ENCODE measurements around the gene SPINK9. TPM values are rescaled to one million over a fixed set of nuclear protein-coding genes. Genes with fewer than 3 reads are reported as not detected.

Gene SPINK9, protein sequence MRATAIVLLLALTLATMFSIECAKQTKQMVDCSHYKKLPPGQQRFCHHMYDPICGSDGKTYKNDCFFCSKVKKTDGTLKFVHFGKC
- total RNA-seq, result not detected
- polyA plus RNA-seq, result not detected
- long read RNA-seq, donor 1, result 0 reads
- long read RNA-seq, donor 2, result 0 reads
- long read RNA-seq, donor 3, result 0 reads
- long read RNA-seq, donor 4, result 0 reads
- long read RNA-seq, donor 5, result 0 reads
- long read RNA-seq, donor 6, result 0 reads
- long read RNA-seq, donor 7, result 0 reads
- long read RNA-seq, donor 8, result 0 reads
- long read RNA-seq, donor 9, result 0 reads
- long read RNA-seq, donor 10, result 0 reads

DNA sequence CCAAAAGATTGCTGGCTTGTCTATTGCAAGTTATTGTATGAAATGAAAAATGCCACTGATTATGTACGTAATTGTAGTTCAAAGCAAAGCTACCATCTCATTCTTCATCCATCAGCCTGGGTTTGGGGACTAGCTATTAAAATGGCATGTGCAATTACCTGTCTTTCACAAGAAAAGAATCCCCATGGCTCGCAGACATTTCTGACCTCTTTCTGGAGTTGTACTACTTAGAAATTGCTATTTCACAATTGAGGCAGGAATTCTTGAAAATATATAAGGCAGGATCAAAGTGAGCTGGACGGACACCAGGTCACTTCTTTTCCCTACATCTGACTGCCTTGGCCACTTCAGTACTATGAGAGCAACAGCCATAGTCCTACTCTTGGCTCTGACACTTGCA, at the start of gene SPINK9:
Gene SPINK9 (plus strand): TSS at position 301 of the 400 bp plus-strand sequence. CDS start 55 bp downstream, at position 356.
- 88 to 96% (median 92%) methylated on average over 3 of the region's 3 CpGs for WGBS, 5 donors
- no peak within 1 kb of the TSS for H3K27ac ChIP-seq
- H3K4me3 ChIP-seq, result no peak within 1 kb of the TSS
- H3K4me1 ChIP-seq, result no peaks in the 10 kb centered on the region
- H3K9me3 ChIP-seq, result peaks cover 0 to 8% (median 4%) of the 10 kb centered on the region in 4 donors
- H3K27me3 ChIP-seq, result no peaks in the 10 kb centered on the region
- TF ChIP-seq, protein P1, sequence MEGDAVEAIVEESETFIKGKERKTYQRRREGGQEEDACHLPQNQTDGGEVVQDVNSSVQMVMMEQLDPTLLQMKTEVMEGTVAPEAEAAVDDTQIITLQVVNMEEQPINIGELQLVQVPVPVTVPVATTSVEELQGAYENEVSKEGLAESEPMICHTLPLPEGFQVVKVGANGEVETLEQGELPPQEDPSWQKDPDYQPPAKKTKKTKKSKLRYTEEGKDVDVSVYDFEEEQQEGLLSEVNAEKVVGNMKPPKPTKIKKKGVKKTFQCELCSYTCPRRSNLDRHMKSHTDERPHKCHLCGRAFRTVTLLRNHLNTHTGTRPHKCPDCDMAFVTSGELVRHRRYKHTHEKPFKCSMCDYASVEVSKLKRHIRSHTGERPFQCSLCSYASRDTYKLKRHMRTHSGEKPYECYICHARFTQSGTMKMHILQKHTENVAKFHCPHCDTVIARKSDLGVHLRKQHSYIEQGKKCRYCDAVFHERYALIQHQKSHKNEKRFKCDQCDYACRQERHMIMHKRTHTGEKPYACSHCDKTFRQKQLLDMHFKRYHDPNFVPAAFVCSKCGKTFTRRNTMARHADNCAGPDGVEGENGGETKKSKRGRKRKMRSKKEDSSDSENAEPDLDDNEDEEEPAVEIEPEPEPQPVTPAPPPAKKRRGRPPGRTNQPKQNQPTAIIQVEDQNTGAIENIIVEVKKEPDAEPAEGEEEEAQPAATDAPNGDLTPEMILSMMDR (IDR thresholded peaks at IDR 0.05), result no peak
- TF ChIP-seq EP300 (IDR thresholded peaks at IDR 0.05) (no peak), POLR2A (IDR thresholded peaks at IDR 0.05) (no peak)
- intact Hi-C loops (cut with DNase I; ENCODE audit: low total_unique reads), result no loop called here
- no peak for DNase-seq
- no peaks in the 10 kb centered on the region for H3K36me3 ChIP-seq

DNA sequence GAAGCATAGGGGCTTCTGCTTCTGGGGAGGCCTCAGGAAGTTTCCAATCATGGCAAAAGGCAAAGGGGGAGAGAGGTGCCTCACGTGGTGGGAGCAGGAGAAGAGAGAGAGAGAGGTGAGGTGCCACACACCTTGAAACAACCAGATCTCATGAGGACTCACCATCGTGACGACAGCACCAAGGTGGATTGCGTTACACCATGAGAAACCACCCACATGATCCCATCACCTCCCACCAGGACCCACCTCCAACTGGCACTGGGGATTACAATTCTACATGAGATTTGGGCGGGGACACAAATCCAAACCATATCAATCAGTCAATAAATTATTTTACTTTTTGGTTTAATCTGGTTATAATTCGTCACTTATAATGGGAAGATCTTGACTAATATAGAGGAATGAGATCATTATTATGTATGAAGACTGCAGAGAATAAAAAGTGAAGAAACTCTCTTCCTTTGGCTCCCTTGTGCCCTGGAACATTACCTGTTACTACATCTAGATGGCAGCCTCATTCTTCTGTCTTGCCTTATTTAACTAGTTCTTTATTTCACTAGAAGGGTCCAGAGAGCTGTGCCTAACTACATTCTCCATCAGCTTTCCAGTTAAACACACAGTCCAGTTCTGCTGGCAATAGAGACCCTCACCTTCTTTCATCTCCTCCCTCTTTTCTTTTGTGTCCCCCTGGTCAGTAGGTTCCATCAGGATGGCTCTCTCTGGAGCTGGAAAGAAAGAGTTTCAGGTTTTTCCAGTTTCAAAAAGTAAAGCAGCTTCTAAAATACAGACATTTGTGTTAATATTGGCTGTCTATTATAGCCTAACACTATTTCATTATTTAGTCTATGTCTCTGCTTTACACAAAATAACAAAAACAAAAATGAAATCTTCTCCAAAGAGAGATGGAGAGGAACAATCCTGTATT, 44.8 kb upstream of the SPINK9 start:
- H3K27ac ChIP-seq, result no peak overlapping the region
- H3K4me1 ChIP-seq, result no peaks in the 10 kb centered on the region
- H3K36me3 ChIP-seq, result no peaks in the 10 kb centered on the region
- intact Hi-C loops (cut with DNase I; ENCODE audit: low total_unique reads), result no loop called here
- no peaks in the 10 kb centered on the region for H3K9me3 ChIP-seq
- H3K4me3 ChIP-seq, result no peak overlapping the region
- H3K27me3 ChIP-seq, result no peaks in the 10 kb centered on the region
- no peak for TF ChIP-seq POLR2AphosphoS5 (IDR thresholded peaks at IDR 0.05)
- no peak for TF ChIP-seq POLR2A (IDR thresholded peaks at IDR 0.05)
- TF ChIP-seq, protein P1 (IDR thresholded peaks at IDR 0.05), result peak in 4 of 7 experiments; percentile 24 to 42 (median 32)
- TF ChIP-seq EP300 (IDR thresholded peaks at IDR 0.05), result no peak
- WGBS, 5 donors, result 65 to 70% (median 69%) methylated on average over 6 of the region's 6 CpGs
- peak in 1 of 2 donors; percentile 36 for DNase-seq

DNA sequence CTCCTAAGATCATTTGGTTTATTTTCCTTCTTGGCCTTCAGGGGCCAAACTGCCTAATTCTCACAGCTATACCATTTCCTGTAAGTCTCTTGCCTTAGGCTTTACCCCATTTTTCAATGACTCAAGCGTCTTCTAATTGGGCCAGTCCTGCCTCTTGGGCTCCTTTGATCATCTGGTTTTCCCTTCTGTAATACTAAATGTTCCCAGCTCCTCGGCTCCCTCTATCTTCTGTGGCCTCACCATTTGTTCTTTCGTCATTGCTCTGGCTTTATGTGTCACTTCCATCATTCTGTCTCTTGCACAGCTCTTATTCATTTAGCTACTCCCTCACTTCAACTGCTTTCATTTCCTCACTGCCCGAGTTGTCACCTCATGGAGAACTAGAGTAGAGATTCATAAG, 37.6 kb upstream of the SPINK9 start:
- Histone ChIP-seq H3K36me3 (no peaks in the 10 kb centered on the region), H3K4me3 (no peak overlapping the region), H3K27ac (no peak overlapping the region), H3K9me3 (no peaks in the 10 kb centered on the region), H3K4me1 (no peaks in the 10 kb centered on the region), H3K27me3 (no peaks in the 10 kb centered on the region)
- WGBS, 5 donors, result 77 to 86% (median 80%) methylated on average over 4 of the region's 4 CpGs
- DNase-seq, result no peak
- intact Hi-C loops (cut with DNase I; ENCODE audit: low total_unique reads), result no loop called here
- TF ChIP-seq POLR2AphosphoS5 (IDR thresholded peaks at IDR 0.05) (no peak), POLR2A (IDR thresholded peaks at IDR 0.05) (no peak), EP300 (IDR thresholded peaks at IDR 0.05) (no peak)
- TF ChIP-seq, protein P1 (IDR thresholded peaks at IDR 0.05), result no peak

DNA sequence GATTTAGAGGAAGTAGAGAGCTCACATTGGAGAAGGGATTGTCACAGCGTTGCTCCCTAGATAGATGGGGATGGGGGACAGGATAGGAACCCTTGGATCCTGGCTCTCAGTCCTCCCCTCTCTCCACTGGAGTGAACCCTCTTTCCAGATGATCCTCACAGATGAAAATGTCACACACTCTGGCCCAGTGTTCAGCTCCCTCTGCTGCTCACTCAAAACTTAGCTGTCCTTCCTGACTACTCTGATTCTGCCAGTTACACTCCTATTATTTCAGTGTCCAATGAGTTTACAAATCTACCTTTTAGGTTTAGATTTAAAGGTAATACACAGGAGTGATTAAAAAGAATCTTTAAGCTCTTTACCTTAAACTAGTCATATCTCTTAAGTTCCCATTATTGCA, 28.9 kb upstream of the SPINK9 start:
- Histone ChIP-seq H3K27me3 (no peaks in the 10 kb centered on the region), H3K4me3 (no peak overlapping the region), H3K27ac (no peak overlapping the region), H3K4me1 (no peaks in the 10 kb centered on the region), H3K9me3 (peaks cover 0 to 5% (median 0%) of the 10 kb centered on the region in 4 donors), H3K36me3 (no peaks in the 10 kb centered on the region)
- WGBS, 5 donors, result 76 to 86% (median 82%) methylated on average over 1 of the region's 1 CpG
- DNase-seq, result no peak
- TF ChIP-seq EP300 (IDR thresholded peaks at IDR 0.05), result no peak
- intact Hi-C loops (cut with DNase I; ENCODE audit: low total_unique reads), result no loop called here

Measured in stomach (tissue), 19 donors.